Measurements from ENCODE around the gene GDI2. TPM values are rescaled to one million over a fixed set of nuclear protein-coding genes. Genes with fewer than 3 reads are reported as not detected.

The GDI2 gene
- total and polyA plus RNA-seq, 9 of the 15 experiments (the other 6 are each of a cell fraction or from before 2014, with no cell fraction given): 262 to 424 (median 287) TPM

DNA sequence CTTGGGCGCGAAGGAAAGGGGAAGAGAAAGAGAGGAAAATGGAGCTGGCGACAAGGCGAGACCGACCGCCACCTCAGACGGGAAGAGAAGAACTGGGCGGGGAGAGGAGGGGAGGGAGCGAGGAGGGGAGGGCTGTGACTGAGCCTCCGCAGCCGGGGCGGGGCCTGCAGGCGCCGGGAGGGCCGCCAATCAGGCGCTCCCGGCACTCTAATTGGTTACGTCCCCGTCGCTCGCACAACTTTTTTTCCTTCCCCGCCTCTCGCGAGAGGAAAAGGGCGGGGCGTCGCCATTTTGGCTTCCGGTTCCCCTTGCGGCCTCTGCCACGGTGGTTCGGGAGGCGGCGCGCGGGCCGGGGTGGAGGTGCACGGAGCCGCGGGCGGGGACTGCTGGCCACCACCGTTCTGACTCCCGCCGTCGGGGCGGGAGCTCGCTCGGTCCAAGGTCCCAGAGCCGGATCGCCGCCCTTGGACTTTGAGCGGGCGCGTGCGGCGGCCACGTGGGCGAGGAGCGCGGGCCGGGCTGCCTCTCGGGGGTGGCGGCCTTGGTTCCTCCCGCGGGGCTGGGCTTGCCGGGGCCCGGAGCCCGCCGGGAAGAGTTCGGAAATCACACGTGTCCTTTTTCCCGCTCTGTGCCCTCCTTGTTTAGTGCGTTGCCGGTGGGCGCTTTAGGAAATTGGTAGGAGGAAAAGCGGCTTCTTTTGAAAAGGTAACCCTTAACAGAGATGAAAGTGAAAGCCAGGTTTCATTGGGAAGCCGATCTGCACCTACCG lies at the start of gene GDI2 (continued):
- TF ChIP-seq, protein P1, sequence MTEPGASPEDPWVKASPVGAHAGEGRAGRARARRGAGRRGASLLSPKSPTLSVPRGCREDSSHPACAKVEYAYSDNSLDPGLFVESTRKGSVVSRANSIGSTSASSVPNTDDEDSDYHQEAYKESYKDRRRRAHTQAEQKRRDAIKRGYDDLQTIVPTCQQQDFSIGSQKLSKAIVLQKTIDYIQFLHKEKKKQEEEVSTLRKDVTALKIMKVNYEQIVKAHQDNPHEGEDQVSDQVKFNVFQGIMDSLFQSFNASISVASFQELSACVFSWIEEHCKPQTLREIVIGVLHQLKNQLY (CRISPR knock-in tag; conservative IDR thresholded peaks at IDR 0.05): 0 out of 4 replicates have a peak, but pooled peaks of 1 of the 2 experiments have one; percentile 68
- TF ChIP-seq ZNF589 (CRISPR knock-in tag; IDR thresholded peaks at IDR 0.05; ENCODE audit: low read depth): no peak
- TF ChIP-seq, protein P2, sequence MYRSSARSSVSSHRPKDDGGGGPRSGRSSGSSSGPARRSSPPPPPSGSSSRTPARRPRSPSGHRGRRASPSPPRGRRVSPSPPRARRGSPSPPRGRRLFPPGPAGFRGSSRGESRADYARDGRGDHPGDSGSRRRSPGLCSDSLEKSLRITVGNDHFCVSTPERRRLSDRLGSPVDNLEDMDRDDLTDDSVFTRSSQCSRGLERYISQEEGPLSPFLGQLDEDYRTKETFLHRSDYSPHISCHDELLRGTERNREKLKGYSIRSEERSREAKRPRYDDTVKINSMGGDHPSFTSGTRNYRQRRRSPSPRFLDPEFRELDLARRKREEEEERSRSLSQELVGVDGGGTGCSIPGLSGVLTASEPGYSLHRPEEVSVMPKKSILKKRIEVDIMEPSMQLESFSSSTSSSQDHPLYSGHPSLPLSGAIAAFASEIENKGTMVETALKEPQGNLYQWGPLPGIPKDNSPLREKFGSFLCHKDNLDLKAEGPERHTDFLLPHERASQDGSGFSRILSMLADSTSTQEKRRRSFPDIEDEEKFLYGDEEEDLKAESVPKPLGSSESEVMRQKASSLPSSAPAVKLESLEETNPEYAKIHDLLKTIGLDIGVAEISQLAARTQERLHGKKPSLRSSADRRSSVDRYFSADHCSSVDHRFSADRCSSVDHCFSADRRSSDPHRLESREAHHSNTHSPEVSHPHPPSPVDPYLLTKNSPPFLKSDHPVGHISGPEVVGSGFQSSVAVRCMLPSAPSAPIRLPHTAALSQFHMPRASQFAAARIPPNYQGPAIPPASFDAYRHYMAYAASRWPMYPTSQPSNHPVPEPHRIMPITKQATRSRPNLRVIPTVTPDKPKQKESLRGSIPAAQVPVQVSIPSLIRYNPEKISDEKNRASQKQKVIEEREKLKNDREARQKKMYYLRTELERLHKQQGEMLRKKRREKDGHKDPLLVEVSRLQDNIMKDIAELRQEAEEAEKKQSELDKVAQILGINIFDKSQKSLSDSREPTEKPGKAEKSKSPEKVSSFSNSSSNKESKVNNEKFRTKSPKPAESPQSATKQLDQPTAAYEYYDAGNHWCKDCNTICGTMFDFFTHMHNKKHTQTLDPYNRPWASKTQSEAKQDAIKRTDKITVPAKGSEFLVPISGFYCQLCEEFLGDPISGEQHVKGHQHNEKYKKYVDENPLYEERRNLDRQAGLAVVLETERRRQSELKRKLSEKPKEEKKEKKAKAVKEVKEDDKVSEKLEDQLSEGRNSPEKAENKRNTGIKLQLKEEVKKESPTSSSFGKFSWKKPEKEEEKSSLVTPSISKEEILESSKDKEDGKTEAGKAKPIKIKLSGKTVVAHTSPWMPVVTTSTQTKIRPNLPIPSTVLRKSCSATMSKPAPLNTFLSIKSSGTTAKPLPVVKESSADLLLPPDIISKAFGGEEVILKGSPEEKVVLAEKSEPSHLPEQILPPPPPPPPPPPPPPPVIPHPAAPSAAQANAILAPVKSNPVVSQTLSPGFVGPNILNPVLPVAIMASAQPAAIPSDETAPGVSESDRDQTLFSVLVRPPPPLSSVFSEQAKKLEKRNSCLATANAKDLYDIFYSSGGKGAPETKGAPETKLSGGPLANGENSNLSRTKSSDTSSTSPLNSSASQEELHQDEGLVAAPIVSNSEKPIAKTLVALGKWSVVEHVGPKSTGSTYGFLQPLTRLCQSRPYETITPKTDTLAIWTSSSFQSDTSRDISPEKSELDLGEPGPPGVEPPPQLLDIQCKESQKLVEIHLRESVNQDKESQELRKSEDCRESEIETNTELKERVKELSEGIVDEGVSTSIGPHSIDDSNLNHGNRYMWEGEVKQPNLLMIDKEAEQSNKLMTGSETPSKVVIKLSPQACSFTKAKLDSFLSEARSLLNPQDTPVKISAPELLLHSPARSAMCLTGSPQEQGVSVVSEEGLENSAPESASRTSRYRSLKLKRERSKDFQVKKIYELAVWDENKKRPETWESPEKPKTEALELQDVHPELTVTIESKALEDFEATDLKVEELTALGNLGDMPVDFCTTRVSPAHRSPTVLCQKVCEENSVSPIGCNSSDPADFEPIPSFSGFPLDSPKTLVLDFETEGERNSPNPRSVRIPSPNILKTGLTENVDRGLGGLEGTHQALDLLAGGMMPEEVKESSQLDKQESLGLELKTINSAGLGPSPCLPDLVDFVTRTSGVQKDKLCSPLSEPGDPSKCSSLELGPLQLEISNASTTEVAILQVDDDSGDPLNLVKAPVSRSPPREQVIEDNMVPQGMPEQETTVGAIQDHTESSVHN (IDR thresholded peaks at IDR 0.05; ENCODE audit: borderline replicate concordance in 1 of 2, low read depth in 1 of 2): no peak
- TF ChIP-seq NCOA1 (IDR thresholded peaks at IDR 0.05; ENCODE audit: low read depth): no peak
- TF ChIP-seq ETS2 (tag; IDR thresholded peaks at IDR 0.05; ENCODE audit: borderline replicate concordance, poor library complexity, severe bottlenecking): no peak
- TF ChIP-seq, protein P3, sequence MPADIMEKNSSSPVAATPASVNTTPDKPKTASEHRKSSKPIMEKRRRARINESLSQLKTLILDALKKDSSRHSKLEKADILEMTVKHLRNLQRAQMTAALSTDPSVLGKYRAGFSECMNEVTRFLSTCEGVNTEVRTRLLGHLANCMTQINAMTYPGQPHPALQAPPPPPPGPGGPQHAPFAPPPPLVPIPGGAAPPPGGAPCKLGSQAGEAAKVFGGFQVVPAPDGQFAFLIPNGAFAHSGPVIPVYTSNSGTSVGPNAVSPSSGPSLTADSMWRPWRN (IDR thresholded peaks at IDR 0.05; ENCODE audit: low read depth): no peak
- TF ChIP-seq ZNF3 (CRISPR knock-in tag; IDR thresholded peaks at IDR 0.05): no peak
- TF ChIP-seq ADNP (tag; IDR thresholded peaks at IDR 0.05): no peak
- TF ChIP-seq, protein P4, sequence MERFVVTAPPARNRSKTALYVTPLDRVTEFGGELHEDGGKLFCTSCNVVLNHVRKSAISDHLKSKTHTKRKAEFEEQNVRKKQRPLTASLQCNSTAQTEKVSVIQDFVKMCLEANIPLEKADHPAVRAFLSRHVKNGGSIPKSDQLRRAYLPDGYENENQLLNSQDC (CRISPR knock-in tag; IDR thresholded peaks at IDR 0.05): no peak
- TF ChIP-seq, protein P5, sequence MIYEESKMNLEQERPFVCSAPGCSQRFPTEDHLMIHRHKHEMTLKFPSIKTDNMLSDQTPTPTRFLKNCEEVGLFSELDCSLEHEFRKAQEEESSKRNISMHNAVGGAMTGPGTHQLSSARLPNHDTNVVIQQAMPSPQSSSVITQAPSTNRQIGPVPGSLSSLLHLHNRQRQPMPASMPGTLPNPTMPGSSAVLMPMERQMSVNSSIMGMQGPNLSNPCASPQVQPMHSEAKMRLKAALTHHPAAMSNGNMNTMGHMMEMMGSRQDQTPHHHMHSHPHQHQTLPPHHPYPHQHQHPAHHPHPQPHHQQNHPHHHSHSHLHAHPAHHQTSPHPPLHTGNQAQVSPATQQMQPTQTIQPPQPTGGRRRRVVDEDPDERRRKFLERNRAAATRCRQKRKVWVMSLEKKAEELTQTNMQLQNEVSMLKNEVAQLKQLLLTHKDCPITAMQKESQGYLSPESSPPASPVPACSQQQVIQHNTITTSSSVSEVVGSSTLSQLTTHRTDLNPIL (CRISPR knock-in tag; IDR thresholded peaks at IDR 0.05): no peak
- TF ChIP-seq, protein P6, sequence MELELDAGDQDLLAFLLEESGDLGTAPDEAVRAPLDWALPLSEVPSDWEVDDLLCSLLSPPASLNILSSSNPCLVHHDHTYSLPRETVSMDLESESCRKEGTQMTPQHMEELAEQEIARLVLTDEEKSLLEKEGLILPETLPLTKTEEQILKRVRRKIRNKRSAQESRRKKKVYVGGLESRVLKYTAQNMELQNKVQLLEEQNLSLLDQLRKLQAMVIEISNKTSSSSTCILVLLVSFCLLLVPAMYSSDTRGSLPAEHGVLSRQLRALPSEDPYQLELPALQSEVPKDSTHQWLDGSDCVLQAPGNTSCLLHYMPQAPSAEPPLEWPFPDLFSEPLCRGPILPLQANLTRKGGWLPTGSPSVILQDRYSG (tag; conservative IDR thresholded peaks at IDR 0.05; ENCODE audit: low read depth): 0 out of 2 replicates have a peak, but pooled peaks have one; percentile 43
- TF ChIP-seq ASH1L (IDR thresholded peaks at IDR 0.05; ENCODE audit: borderline replicate concordance, low read depth, partially characterized antibody): no peak
- TF ChIP-seq MYNN (IDR thresholded peaks at IDR 0.05): no peak
- no peak for TF ChIP-seq MYNN (CRISPR knock-in tag; IDR thresholded peaks at IDR 0.05)

Measured in K562 (cell line).